ENCODE measurements around the gene PRODH2. TPM values are rescaled to one million over a fixed set of nuclear protein-coding genes. Genes with fewer than 3 reads are reported as not detected.

Gene PRODH2
- total RNA-seq, 1 experiment from 2014 or later, result not detected

- DNase-seq (ENCODE audit: unreplicated experiment), result no peak
- CTCF ChIA-PET, result no interaction called here
- H3K4me3 Mint-ChIP-seq (ENCODE audit: unreplicated experiment), result no peak overlapping the region
- intact Hi-C loops (cut with micrococcal nuclease), result no loop called here
- no TSS peak for BruUV-seq (replicated peaks)
- no peak overlapping the region for H3K27ac Mint-ChIP-seq (ENCODE audit: low read depth, unreplicated experiment)
- H3K27me3 Mint-ChIP-seq (ENCODE audit: insufficient read depth, unreplicated experiment), result peaks cover 59% of the 10 kb centered on the region
- H3K4me1 Mint-ChIP-seq (ENCODE audit: insufficient read depth, unreplicated experiment), result no peaks in the 10 kb centered on the region
- H3K9me3 Mint-ChIP-seq (ENCODE audit: unreplicated experiment), result no peaks in the 10 kb centered on the region
- TF ChIP-seq CTCF (IDR thresholded peaks at IDR 0.05; ENCODE audit: unreplicated experiment), result no peak
- POLR2A ChIA-PET, result interaction anchor here (0.6 kb wide), 1 partner anchor 360 kb away, joined by 3 read pairs; no protein-coding TSS in a partner anchor
- H3K36me3 Mint-ChIP-seq (ENCODE audit: insufficient read depth, unreplicated experiment), result no peaks in the 10 kb centered on the region
Observed at GRCh38 chr19:35853038-35853756, 40.6 kb upstream of the PRODH2 start.

DNA sequence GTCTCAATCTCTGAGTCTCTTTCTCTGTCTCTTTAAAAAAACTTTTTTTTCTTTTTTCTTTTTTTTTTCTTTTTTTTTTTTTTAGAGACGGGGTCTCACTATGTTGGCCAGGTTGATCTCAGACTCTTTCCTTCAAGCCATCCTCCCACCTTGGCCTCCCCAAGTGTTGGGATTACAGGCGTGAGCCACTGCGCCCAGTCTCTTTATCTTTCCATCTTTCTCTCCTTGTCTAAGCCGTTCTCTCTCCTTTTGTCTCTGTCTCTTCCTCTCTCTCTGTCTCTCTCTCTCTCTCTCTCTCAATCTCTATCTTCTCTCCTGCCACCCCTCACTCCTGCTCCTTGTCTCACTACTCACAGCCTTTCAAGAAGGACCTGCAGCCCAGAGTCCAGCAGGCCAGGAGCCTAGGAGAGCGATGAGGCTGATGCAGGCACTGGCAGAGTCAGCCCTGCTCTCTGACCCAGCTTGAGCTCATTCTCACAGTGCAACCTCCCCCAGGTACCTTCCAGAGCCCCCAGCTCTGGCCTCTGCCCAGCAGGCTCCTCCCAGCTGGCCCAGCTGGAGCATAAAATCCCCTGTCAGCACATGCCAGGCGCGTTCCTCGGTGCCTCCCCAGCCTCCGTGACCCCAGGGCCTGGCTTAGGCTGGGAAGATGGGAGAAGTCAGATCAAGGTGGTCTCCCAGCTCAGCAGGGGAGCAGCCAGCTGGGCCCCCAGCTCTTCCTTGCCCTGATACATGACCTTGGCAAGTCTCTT is 39.6 kb upstream of the PRODH2 start, which contains the start of gene NPHS1:
Gene NPHS1, minus strand, starts transcription at position 476 of the 752 bp plus-strand sequence. CDS start 667 bp downstream, outside the sequence.
- no peak within 1 kb of the TSS for H3K4me3 Mint-ChIP-seq (ENCODE audit: unreplicated experiment)
- POLR2A ChIA-PET, result no interaction called here

DNA sequence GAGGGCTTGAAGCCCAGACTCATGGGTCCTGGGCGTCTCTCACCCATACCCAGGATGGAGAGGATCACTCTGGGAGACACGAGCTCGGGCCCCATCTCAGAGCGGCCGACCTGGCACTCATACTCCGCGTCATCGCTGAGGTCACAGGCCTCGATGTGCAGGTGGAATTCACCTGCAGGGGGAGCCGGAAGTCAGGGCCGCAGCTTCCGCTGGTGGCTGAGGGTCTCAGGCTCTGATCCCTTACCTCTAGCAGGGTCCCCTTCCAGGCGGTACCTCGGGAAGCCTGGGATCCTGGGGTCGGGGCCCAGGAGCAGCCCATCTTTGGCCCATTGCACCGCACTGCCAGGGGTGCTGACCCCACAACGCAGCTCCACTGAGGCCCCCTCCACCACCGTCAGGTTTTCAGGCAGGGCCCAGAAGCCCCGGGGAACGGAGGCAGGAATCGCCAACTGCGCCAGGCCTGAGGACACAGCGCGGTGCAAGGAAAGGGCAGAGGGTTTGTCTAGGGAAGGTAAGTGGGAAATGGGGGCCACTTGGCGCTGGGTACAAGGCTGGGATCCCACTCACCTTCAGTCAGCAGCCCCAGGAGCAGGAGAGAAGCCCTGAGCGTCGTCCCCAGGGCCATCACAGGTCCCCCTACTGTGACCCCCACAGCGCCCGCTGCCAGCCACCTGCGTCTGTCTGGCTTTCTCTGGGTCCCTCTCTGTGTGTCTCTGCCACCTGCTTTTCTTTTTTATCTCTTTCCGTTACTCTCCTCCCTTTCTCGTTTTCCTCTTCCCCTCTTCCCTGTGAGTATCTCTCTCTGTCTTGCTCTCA is 38.8 kb upstream of the PRODH2 start:
- DNase-seq (ENCODE audit: unreplicated experiment), result no peak
- intact Hi-C loops (cut with micrococcal nuclease), result no loop called here
- H3K27ac Mint-ChIP-seq (ENCODE audit: low read depth, unreplicated experiment), result no peak overlapping the region
- H3K36me3 Mint-ChIP-seq (ENCODE audit: insufficient read depth, unreplicated experiment), result peaks cover 3% of the 10 kb centered on the region
- ChIA-PET POLR2A (no interaction called here), CTCF (no interaction called here)
- H3K4me3 Mint-ChIP-seq (ENCODE audit: unreplicated experiment), result no peak overlapping the region
- H3K4me1 Mint-ChIP-seq (ENCODE audit: insufficient read depth, unreplicated experiment), result peaks cover 2% of the 10 kb centered on the region
- H3K27me3 Mint-ChIP-seq (ENCODE audit: insufficient read depth, unreplicated experiment), result peaks cover 67% of the 10 kb centered on the region
- TF ChIP-seq CTCF (IDR thresholded peaks at IDR 0.05; ENCODE audit: unreplicated experiment), result no peak
- no peaks in the 10 kb centered on the region for H3K9me3 Mint-ChIP-seq (ENCODE audit: unreplicated experiment)
- BruUV-seq (replicated peaks), result no TSS peak

More for the DNA sequence above, 39.6 kb upstream of the PRODH2 start, which contains the start of gene NPHS1:
- peaks cover 59% of the 10 kb centered on the region for H3K27me3 Mint-ChIP-seq (ENCODE audit: insufficient read depth, unreplicated experiment)
- no peak for TF ChIP-seq CTCF (IDR thresholded peaks at IDR 0.05; ENCODE audit: unreplicated experiment)
- BruUV-seq (replicated peaks), result no TSS peak
- no peaks in the 10 kb centered on the region for H3K4me1 Mint-ChIP-seq (ENCODE audit: insufficient read depth, unreplicated experiment)
- no peaks in the 10 kb centered on the region for H3K9me3 Mint-ChIP-seq (ENCODE audit: unreplicated experiment)
- H3K36me3 Mint-ChIP-seq (ENCODE audit: insufficient read depth, unreplicated experiment), result no peaks in the 10 kb centered on the region
- CTCF ChIA-PET, result no interaction called here
- no peak for DNase-seq (ENCODE audit: unreplicated experiment)
- H3K27ac Mint-ChIP-seq (ENCODE audit: low read depth, unreplicated experiment), result no peak within 1 kb of the TSS
- intact Hi-C loops (cut with micrococcal nuclease), result no loop called here
